Lower leg skin (tissue), 4 donors: Measurements from ENCODE around the gene NPAS2. TPM values are rescaled to one million over a fixed set of nuclear protein-coding genes. Genes with fewer than 3 reads are reported as not detected.

Experiments used
- DNase-seq, 2 donors: peaks; one replicate each; pipeline ENCODE4 v3.0.0-alpha.2; 2019; ENCODE audit warnings: low spot score in 2 of 2
- H3K4me3 ChIP-seq: fragments of 200-600 bp; sonication (generic); 2 replicates; pipeline ENCODE4 v1.5.1; 2017; ENCODE audit warnings: mild to moderate bottlenecking, low read depth; ENCODE audit not compliant: poor library complexity, severe bottlenecking
- CTCF ChIP-seq, 3 donors: fragments of 450-650 bp; IDR thresholded peaks; one replicate each; pipeline ENCODE4 v1.5.1; 2016; ENCODE audit warnings: antibody characterized with exemption in 3 of 3, mild to moderate bottlenecking in 3 of 3, moderate library complexity in 2 of 3
- POLR2A ChIP-seq, 2 donors: fragments of 450-650 bp; IDR thresholded peaks; one replicate each; pipeline ENCODE4 v1.6.1; 2016 to 2017; ENCODE audit warnings: antibody characterized with exemption in 2 of 2, mild to moderate bottlenecking in 1 of 2, moderate library complexity in 1 of 2
- WGBS, 2 donors: methylation state at CpG; one replicate each; pipeline ENCODE4 v1.1.5; 2018; 5-methylcytosine and 5-hydroxymethylcytosine counted together
- intact Hi-C: fragments of 100-400 bp; cut with DNase I; formaldehyde crosslinking; loops from one replicate; pipeline ENCODE4 v1.15.0; 2023; ENCODE audit warnings: low total_unique reads
- total RNA-seq, 4 donors: library from RNA; depleted of rRNA; stranded (reverse); fragments of >200 nt; gene quantifications; one replicate each; pipeline ENCODE4 v1.1.0, GENCODE V29; 2016

Gene NPAS2
- total RNA-seq, 4 donors from 2014 or later, result 58.0 to 75.5 (median 62.1) TPM

- intact Hi-C loops, result no loop called here
- TF ChIP-seq POLR2A (IDR thresholded peaks at IDR 0.05), result no peak
- DNase-seq, result no peak
- 33 to 34% methylated on average over 3 of the region's 3 CpGs for WGBS, 2 donors
- H3K4me3 ChIP-seq, result no peak overlapping the region
Observed at GRCh38 chr2:100888601-100889000, 68.7 kb downstream of the NPAS2 start.

DNA sequence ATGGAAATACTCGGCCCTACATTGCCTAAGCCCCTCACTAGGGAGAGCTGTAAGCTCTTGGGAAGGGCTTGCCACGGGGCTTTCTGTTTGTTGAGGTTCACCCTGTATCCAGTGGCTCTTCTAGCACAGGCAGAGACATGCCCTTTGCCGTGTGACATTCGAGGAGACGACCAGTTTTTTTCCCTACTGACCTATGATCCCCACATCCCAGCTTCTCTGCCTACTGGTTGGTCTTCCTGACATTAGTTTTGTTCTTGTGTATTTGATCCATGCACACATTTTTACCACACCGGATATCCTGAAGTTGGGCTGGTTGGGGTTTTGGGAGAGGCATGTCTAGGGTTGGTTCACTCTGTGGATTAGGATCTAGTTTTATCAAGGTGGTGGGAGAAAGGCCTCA is 69.3 kb downstream of the NPAS2 start:
- WGBS, 2 donors, result 66 to 78% methylated on average over 6 of the region's 6 CpGs
- TF ChIP-seq CTCF (IDR thresholded peaks at IDR 0.05), result no peak
- TF ChIP-seq POLR2A (IDR thresholded peaks at IDR 0.05), result no peak
- H3K4me3 ChIP-seq, result no peak overlapping the region
- DNase-seq, result peak in 1 of 2 donors; percentile 36
- intact Hi-C loops, result no loop called here

DNA sequence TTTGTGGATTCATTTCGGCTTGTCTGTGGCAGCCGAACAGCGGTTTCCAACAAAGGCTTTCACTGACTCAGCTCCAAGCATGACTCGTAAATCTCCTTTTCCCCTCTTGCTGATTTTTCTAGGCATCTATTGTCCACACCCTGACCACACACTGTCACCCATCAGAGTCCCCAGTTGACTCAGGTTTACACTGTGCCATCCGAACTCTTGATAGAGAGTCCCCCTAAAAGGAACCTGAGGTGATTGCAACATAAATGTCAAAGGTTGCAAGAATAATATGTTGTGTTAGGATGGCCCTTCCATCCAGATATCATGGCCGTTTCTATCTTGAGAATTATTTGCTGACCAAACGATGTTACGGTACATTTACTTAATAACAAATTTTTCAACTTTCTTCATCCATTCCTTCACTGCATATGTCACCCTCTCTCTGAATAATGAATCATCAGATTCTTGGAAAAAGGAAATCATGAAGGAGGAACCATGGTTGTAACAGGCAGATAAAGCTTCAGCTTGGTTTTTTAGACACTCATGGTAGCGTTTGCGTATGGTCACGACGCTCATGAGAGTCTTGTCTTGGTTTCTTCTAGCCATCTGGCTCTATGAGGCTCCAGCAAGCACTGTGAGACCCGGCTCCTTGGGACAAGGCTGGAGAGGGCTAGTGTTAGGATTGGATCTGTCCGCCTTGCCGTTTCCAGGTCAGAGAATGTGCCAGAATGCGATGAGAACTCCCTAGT is 72.1 kb downstream of the NPAS2 start:
- no peak for DNase-seq
- intact Hi-C loops, result no loop called here
- H3K4me3 ChIP-seq, result no peak overlapping the region
- TF ChIP-seq CTCF (IDR thresholded peaks at IDR 0.05), result no peak
- TF ChIP-seq POLR2A (IDR thresholded peaks at IDR 0.05), result no peak
- WGBS, 2 donors, result 73 to 78% methylated on average over 16 of the region's 16 CpGs

GRCh38 chr2:100893392-100894104 is 73.6 kb downstream of the NPAS2 start:
- TF ChIP-seq CTCF (IDR thresholded peaks at IDR 0.05), result no peak
- no peak for TF ChIP-seq POLR2A (IDR thresholded peaks at IDR 0.05)
- DNase-seq, result no peak
- 74 to 94% methylated on average over 6 of the region's 6 CpGs for WGBS, 2 donors
- H3K4me3 ChIP-seq, result no peak overlapping the region
- intact Hi-C loops, result no loop called here

DNA sequence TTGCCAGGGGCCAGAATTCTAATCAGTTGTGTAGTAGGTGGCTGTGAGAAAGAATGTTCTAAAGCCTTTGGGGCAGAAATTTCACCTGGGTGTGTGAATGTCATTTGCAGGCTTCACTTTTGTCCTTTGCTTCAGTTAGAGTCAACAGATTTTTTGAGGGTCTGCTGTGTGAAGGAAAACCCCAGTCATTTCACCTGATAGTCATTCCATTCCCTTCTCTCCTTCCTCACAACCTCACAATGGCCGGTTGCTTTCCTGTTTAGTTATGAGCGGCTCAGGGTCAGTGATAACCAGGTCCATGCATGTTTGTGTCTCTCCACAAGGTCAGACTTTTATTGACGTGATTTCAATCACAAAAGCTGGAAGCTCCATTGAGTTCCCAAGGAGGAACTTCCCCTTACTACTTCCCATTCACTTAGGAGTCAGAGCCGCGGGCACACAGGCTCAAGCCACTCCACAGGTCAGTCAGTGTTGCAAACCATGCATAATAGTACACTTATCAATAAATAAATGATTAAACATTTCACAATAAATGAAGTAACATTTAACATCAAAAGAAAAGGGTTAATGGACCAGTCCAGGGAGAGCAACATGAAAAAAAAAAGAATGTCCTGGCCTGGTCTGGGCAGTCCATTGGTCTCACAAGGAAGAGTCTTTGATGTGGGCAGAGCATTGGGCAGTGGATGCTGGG is 74.3 kb downstream of the NPAS2 start:
- no peak for DNase-seq
- H3K4me3 ChIP-seq, result no peak overlapping the region
- TF ChIP-seq POLR2A (IDR thresholded peaks at IDR 0.05), result no peak
- TF ChIP-seq CTCF (IDR thresholded peaks at IDR 0.05), result no peak
- 78 to 86% methylated on average over 5 of the region's 5 CpGs for WGBS, 2 donors
- intact Hi-C loops, result no loop called here

DNA sequence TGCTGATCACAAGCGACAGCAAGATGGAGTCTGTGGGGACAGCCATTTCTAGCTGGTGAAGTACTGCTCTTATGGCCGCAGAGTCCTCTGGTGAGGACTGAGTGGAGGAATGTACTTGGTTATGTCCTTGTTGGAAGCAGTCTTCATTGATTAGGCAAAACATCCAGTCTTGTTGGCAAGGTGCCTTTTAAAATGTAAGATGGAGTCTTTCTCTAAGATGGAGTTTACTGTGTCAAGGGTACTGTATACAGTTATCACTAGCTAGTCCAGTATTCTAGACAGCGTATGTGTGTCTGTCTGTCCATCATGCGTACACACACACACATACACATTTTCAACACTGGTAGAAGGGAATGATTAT is 74.8 kb downstream of the NPAS2 start:
- intact Hi-C loops, result no loop called here

More for the DNA sequence above, 74.8 kb downstream of the NPAS2 start:
- 97% methylated on average over 4 of the region's 4 CpGs for WGBS, 2 donors
- no peak overlapping the region for H3K4me3 ChIP-seq
- TF ChIP-seq CTCF (IDR thresholded peaks at IDR 0.05) (no peak), POLR2A (IDR thresholded peaks at IDR 0.05) (no peak)
- DNase-seq, result no peak
